Fibroblast of lung (primary cell): ENCODE measurements around the gene TMEM233. TPM values are rescaled to one million over a fixed set of nuclear protein-coding genes. Genes with fewer than 3 reads are reported as not detected.

ENCODE experiments used
- DNase-seq, 2 donors: peaks; one replicate each; pipeline versions ENCODE4 v3.0.0 to v3.0.0-alpha.2; 2010; ENCODE audit warnings: low read depth in 2 of 2
- H2AFZ ChIP-seq: 2 replicates; pipeline ENCODE4 v1.5.1; 2012; ENCODE audit warnings: low read length, control low read depth, inconsistent platforms
- H3K27ac ChIP-seq: 2 replicates; pipeline ENCODE4 v1.5.1; 2011; ENCODE audit warnings: low read length, control low read depth; ENCODE audit not compliant: insufficient read depth
- H3K27me3 ChIP-seq: 2 replicates; pipeline ENCODE4 v1.5.1; 2011; ENCODE audit warnings: mild to moderate bottlenecking, low read length; ENCODE audit not compliant: control insufficient read depth, insufficient read depth
- H3K36me3 ChIP-seq: 2 replicates; pipeline ENCODE4 v1.5.1; 2011; ENCODE audit warnings: low read length; ENCODE audit not compliant: control insufficient read depth, insufficient read depth
- H3K4me1 ChIP-seq: 2 replicates; pipeline ENCODE4 v1.5.1; 2011; ENCODE audit warnings: low read length; ENCODE audit not compliant: control insufficient read depth, insufficient read depth; ENCODE audit errors: extremely low read depth
- H3K4me2 ChIP-seq: 2 replicates; pipeline ENCODE4 v1.5.1; 2011; ENCODE audit warnings: low read length, control low read depth; ENCODE audit not compliant: insufficient read depth; ENCODE audit errors: extremely low read depth
- H3K4me3 ChIP-seq, 4 experiments: fragments of 200-600 bp in 1 of 4; sonication (generic) in 1 of 4; replicated peaks in 1 of 4; 2 replicates each; pipeline ENCODE4 v1.5.1; 2011 to 2016; ENCODE audit warnings: low read length in 4 of 4, low read depth in 3 of 4, mild to moderate bottlenecking in 3 of 4, control low read depth in 2 of 4, inconsistent platforms in 1 of 4, mixed read lengths in 1 of 4; ENCODE audit not compliant: insufficient read depth in 1 of 4; ENCODE audit errors: control extremely low read depth in 1 of 4
- H3K79me2 ChIP-seq: 2 replicates; pipeline ENCODE4 v1.5.1; 2012; ENCODE audit warnings: mild to moderate bottlenecking, low read length, inconsistent platforms; ENCODE audit not compliant: control insufficient read depth, insufficient read depth
- H3K9ac ChIP-seq: 2 replicates; pipeline ENCODE4 v1.5.1; 2011; ENCODE audit warnings: mild to moderate bottlenecking, low read length, control low read depth; ENCODE audit not compliant: insufficient read depth
- H3K9me3 ChIP-seq: 2 replicates; pipeline ENCODE4 v1.5.1; 2012; ENCODE audit warnings: low read depth, low read length; ENCODE audit not compliant: control insufficient read depth, insufficient read depth
- H4K20me1 ChIP-seq: 2 replicates; pipeline ENCODE4 v1.5.1; 2011; ENCODE audit warnings: low read length; ENCODE audit not compliant: control insufficient read depth, insufficient read depth; ENCODE audit errors: extremely low read depth
- CTCF ChIP-seq, 2 donors: IDR thresholded peaks in 1 of 2; conservative IDR thresholded peaks in 1 of 2; 1 replicate in 1 of 2; 2 replicates in 1 of 2; pipeline ENCODE4 v1.5.1; 2011 to 2012; ENCODE audit warnings: low read length in 2 of 2, control low read depth in 1 of 2, inconsistent platforms in 1 of 2, low read depth in 1 of 2, mild to moderate bottlenecking in 1 of 2
- EZH2 ChIP-seq: IDR thresholded peaks from 2 replicates; pipeline ENCODE4 v1.5.1; 2012; ENCODE audit warnings: low read length, control low read depth, mild to moderate bottlenecking; ENCODE audit errors: missing control alignments
- polyA plus RNA-seq, 2 donors: library from polyadenylated mRNA; depleted of rRNA in 1 of 2; stranded (reverse) in 1 of 2; unstranded in 1 of 2; fragments of >200 nt; gene quantifications; 2 replicates each; pipeline ENCODE4 v1.2.1, GENCODE V29; 2011 to 2012; ENCODE audit warnings: missing spikeins in 1 of 2
- total RNA-seq: library from RNA; depleted of rRNA; stranded (reverse); fragments of >200 nt; gene quantifications from 2 replicates; pipeline ENCODE4 v1.2.1, GENCODE V29; 2014

The TMEM233 gene
- total and polyA plus RNA-seq, 2 donors (not counting 1 experiment from before 2014, with no cell fraction given), result under 0.01 TPM; not detected in 1

DNA sequence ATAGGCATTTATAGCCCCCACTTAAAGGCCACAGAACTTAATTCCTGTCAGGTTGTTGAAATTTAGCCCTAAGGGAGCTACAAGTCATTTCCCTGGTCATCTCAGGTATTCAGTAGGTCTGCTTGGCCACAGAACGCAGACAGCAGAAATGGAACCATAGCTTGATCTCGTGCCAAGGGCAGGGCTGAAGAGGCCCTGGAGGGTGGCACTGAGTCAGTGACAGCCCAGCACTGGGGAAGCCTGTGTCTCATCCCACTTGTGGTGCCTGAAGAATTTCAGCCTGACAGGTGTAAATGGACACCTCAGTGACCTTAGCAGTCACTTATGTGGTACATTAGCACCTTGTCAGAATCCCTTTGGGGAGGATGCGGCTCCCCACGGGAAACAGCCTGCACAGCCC is 81.0 kb downstream of the TMEM233 start:
- Histone ChIP-seq H2AFZ (no peak overlapping the region), H3K4me1 (no peaks in the 10 kb centered on the region), H3K27ac (no peak overlapping the region), H4K20me1 (no peaks in the 10 kb centered on the region), H3K79me2 (peaks cover 7% of the 10 kb centered on the region), H3K27me3 (no peaks in the 10 kb centered on the region), H3K4me2 (no peak overlapping the region), H3K9me3 (no peaks in the 10 kb centered on the region), H3K9ac (no peak overlapping the region), H3K36me3 (peaks cover 20% of the 10 kb centered on the region), H3K4me3 (no peak overlapping the region)
- no peak for DNase-seq
- TF ChIP-seq CTCF (conservative IDR thresholded peaks at IDR 0.05 in 1 of 2, IDR thresholded peaks at IDR 0.05 in 1 of 2; ENCODE audit: low read depth in 1 of 2, low read length in 2 of 2) (no peak), EZH2 (no peak)

GRCh38 chr12:119676022-119676421 is 82.4 kb downstream of the TMEM233 start:
- Histone ChIP-seq H3K36me3 (peaks cover 24% of the 10 kb centered on the region), H3K4me3 (no peak overlapping the region), H3K27me3 (no peaks in the 10 kb centered on the region), H2AFZ (no peak overlapping the region), H3K4me1 (no peaks in the 10 kb centered on the region), H3K27ac (no peak overlapping the region), H3K9me3 (no peaks in the 10 kb centered on the region), H3K9ac (no peak overlapping the region), H3K79me2 (peaks cover 3% of the 10 kb centered on the region), H4K20me1 (no peaks in the 10 kb centered on the region), H3K4me2 (no peak overlapping the region)
- no peak for TF ChIP-seq CTCF (conservative IDR thresholded peaks at IDR 0.05 in 1 of 2, IDR thresholded peaks at IDR 0.05 in 1 of 2; ENCODE audit: low read depth in 1 of 2, low read length in 2 of 2)
- no peak for TF ChIP-seq EZH2
- DNase-seq, result no peak

DNA sequence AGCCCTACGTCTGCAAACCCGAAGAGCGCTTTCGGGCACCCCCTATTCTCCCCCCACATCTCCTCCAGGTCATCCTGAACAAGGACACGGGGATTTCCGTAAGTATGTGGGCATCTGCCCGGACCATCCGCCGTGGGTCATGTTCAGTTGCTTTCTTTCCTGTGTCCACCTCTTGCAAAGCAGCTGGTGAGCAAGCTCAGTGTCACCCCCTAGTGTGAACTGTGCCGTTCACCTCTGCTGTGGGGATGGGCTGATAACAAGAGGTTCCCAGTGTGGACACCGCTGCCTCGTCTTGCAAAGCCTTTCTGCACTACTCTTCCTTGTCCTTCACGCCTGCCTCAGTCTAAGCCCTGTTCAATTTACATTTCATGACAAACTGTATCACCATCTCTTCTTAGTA is 83.0 kb downstream of the TMEM233 start:
- H3K4me1 ChIP-seq, result no peaks in the 10 kb centered on the region
- H3K36me3 ChIP-seq, result peaks cover 24% of the 10 kb centered on the region
- H3K79me2 ChIP-seq, result peaks cover under 1% of the 10 kb centered on the region
- no peaks in the 10 kb centered on the region for H3K27me3 ChIP-seq
- no peaks in the 10 kb centered on the region for H4K20me1 ChIP-seq
- no peak overlapping the region for H3K4me3 ChIP-seq
- H2AFZ ChIP-seq, result no peak overlapping the region
- no peak for DNase-seq
- TF ChIP-seq EZH2 (no peak), CTCF (conservative IDR thresholded peaks at IDR 0.05 in 1 of 2, IDR thresholded peaks at IDR 0.05 in 1 of 2; ENCODE audit: low read depth in 1 of 2, low read length in 2 of 2) (no peak)
- no peaks in the 10 kb centered on the region for H3K9me3 ChIP-seq
- H3K4me2 ChIP-seq, result no peak overlapping the region
- H3K9ac ChIP-seq, result no peak overlapping the region
- H3K27ac ChIP-seq, result no peak overlapping the region
